ENCODE data around the gene TPRG1L.

The TPRG1L gene

GRCh38 chr1:3646596-3646995 is 21.8 kb downstream of the TPRG1L start:
- DNase-seq (ENCODE audit: low read depth): no peak

- peak; percentile 86 for DNase-seq (ENCODE audit: low read depth)
These were observed 24.8 kb downstream of the TPRG1L start, which contains the start of gene WRAP73 for GRCh38 chr1:3649342-3650247. Gene WRAP73, minus strand, starts transcription at chr1:3650103. Its CDS starts 104 bp downstream, at chr1:3649999.

DNA sequence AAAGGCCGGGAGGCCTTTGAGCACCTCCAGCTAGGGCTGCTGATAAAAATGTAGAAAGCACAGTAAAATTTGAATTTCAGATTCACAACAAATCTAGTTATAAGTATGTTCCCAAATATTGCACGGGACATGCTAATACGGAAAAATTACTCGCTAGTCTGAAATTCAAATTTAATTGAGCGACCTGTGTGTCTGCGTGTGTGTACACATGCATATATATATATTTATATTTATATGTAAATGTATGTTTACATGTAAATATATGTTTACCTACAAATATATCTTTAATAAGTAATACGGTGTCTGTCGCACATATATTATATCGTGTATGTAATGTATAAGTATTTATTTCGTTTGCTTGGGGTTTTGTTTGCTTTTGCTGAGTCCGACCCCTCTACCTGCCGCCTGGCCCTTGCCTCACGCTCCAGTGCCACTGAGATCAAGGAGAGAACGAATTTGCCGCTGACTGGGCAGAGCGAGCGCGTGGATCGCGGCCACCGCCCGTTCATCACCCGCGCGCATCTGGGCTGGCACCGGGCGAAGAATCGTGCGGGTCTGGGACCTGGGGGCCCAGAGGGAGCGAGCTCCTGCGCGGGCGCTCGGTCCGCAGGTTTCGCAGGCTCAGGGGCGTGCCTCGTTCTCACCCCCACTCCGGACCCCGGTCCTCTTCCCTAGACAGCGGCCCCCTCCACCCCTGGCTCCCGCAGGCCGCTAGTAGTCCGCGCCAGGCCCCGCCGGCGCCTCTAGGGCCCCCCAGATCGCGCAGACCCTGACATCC is 25.6 kb downstream of the TPRG1L start:
- no peak for DNase-seq (ENCODE audit: low read depth)

DNA sequence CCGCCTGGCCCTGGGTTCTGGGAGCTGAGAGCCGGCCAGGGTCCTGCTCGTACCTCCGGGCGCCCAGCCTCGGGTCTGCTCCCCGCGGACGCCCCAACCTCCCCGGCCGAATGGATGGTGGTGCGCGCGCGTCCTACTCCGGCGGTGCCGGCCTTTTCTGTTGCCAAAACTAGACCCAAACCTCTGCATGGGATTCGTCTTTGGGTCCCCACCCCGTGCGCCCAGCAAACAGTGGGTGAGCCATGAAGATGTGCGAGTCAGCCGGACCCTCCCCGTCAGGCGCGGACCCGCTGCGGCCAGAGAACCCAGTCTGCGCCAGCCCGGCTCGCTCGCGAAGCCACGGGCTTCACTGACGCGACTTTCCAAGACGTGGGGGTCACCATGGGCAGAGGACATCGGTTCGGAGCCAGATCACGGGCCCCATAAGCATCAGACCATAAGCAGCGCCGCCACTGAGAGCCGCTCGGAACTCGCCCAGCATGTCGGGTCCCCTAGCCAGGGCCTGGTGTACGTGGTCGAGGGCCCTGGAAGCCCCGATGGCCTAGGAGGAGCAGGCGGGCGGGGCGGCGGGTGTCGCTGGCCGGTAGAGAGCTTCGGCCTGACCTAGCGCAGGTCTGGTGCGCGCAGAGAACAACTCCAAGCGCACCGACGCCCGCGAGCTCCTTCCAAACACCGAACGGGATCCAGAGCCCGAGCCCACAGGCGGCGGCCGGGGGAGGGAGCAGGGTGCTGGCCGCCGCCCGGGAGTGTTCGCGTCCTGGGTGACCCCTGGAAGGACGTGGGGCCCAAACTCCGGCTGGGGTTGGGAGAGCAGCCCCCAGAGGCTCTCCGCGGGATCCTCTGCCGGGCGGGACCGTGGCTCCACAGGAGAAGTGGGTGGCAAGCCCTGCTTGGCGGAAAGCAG is 26.5 kb downstream of the TPRG1L start:
- no peak for DNase-seq (ENCODE audit: low read depth)

DNA sequence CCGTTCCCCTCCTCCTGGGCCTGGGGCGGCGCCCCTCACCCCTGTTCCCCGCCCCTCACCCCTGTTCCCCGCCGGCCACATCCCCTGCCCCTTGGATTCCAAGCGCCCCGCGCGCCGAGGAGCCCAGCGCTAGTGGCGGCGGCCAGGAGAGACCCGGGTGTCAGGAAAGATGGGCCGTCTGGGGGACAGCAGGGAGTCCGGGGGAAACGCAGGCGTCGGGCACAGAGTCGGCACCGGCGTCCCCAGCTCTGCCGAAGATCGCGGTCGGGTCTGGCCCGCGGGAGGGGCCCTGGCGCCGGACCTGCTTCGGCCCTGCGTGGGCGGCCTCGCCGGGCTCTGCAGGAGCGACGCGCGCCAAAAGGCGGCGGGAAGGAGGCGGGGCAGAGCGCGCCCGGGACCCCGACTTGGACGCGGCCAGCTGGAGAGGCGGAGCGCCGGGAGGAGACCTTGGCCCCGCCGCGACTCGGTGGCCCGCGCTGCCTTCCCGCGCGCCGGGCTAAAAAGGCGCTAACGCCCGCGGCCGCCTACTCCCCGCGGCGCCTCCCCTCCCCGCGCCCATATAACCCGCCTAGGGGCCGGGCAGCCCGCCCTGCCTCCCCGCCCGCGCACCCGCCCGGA is 27.2 kb downstream of the TPRG1L start, which contains the start of gene TP73:
Gene TP73 (plus strand): TSS at position 587 of the 618 bp plus-strand sequence. CDS start 29,850 bp downstream, outside the sequence.
- no peak for DNase-seq (ENCODE audit: low read depth)

- no peak for DNase-seq (ENCODE audit: low read depth)
These were observed 27.9 kb downstream of the TPRG1L start for GRCh38 chr1:3652548-3653285.

GRCh38 chr1:3653286-3653618 is 28.4 kb downstream of the TPRG1L start:
- DNase-seq (ENCODE audit: low read depth): no peak

DNA sequence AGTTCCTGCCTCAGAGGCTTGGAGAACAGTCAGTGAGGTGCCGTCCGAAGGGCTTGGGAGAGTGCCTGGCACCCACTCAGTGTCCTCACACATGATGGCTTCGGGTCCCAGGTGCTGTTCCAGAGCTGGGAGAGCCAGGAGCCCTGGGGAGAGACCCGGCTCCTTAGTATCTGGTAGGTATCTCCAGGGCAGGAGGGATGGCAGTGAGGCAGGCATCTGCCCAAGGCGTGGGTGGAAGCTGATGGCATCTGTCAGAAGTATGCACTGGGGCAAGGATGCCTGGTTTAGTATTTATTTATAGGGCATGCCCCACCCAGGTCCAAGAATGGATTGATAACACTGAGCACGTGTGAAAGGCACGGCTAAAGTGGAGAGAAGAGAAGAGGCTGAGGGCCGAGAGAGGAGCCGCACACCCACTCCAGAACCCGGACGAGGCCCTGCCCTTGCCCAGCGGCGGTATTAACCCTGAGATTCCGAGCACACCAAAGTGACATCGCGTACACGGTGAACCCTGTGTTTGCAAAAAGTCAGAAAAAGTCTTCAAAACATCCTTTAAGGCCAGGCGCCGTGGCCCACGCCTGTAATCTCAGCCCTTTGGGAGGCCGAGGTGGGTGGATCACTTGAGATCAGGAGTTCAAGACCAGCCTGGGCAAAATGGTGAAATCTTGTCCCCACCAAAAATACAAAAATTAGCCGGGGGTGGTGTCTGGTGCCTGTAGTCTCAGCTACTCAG is 29.9 kb downstream of the TPRG1L start:
- no peak for DNase-seq (ENCODE audit: low read depth)

GRCh38 chr1:3656450-3657095 is 31.8 kb downstream of the TPRG1L start:
- DNase-seq (ENCODE audit: low read depth): no peak

- no peak for DNase-seq (ENCODE audit: low read depth)
These were observed 32.3 kb downstream of the TPRG1L start for GRCh38 chr1:3657096-3657475.

DNA sequence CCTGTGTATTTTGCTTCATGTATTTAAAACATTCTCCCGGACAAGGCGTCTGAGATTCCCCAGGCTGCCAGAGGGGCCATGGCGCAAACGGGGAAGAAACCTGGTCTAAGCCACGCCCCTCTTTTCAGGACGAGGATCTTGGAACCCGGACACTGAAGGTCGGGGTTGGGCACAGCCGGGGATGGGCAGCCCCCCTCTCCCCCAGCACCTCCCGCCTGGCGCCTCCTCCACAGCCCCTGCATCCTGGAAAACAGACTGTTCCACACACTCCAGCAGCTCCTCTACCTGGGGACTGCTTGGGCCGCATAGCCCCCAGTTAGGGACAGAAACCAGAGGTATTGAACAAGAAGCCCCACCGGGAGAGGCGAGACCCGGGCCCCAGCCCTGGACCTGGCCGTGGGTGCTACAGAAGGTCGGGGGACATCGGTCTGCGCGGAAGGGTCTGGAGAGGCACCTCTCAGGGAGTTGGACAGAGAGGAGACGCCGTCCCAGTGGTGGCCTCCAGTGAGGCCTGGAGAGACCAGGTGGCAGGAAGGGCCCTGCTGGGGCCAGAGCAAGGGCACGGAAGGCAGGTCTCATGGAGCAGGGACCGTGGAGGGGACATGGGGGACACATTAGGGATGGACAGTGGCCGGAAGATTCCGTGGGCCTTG is 32.9 kb downstream of the TPRG1L start:
- DNase-seq (ENCODE audit: low read depth): no peak

- no peak for DNase-seq (ENCODE audit: low read depth)
These were observed 33.4 kb downstream of the TPRG1L start for GRCh38 chr1:3658231-3658615.

GRCh38 chr1:3659093-3659492 is 34.3 kb downstream of the TPRG1L start:
- DNase-seq (ENCODE audit: low read depth): no peak

GRCh38 chr1:3660704-3661103 is 35.9 kb downstream of the TPRG1L start:
- DNase-seq (ENCODE audit: low read depth): no peak

GRCh38 chr1:3661631-3662030 is 36.8 kb downstream of the TPRG1L start:
- DNase-seq (ENCODE audit: low read depth): no peak

GRCh38 chr1:3662080-3662671 is 37.4 kb downstream of the TPRG1L start:
- no peak for DNase-seq (ENCODE audit: low read depth)

- DNase-seq (ENCODE audit: low read depth): no peak
These were observed 39.3 kb downstream of the TPRG1L start for GRCh38 chr1:3663999-3664699.

All from CMK (cell line).